ENCODE results near the gene IFNA6.

The IFNA6 gene

DNA sequence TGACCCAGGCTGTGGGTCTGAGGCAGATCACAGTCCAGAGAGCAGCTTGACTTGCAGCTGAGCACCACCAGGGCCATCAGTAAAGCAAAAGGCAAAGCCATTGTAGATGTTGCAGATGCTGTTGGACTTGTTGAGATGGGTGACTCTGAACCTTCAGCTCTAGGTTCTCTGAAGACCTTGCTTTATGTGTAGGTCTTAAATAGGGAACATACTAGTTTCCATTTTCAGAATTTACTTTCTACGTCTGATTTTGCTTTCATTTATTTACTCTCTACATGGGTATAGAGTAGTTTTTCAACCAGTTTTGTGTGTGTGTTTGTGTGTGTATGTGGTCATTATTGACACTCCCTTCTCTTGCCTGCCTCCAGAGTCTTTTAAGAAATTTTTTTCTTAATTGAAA is at the start of gene IFNA6:
Gene IFNA6 (minus strand): TSS at position 101 of the 400 bp plus-strand sequence. CDS start 0 bp downstream, at position 101.
- TF ChIP-seq, protein P1, sequence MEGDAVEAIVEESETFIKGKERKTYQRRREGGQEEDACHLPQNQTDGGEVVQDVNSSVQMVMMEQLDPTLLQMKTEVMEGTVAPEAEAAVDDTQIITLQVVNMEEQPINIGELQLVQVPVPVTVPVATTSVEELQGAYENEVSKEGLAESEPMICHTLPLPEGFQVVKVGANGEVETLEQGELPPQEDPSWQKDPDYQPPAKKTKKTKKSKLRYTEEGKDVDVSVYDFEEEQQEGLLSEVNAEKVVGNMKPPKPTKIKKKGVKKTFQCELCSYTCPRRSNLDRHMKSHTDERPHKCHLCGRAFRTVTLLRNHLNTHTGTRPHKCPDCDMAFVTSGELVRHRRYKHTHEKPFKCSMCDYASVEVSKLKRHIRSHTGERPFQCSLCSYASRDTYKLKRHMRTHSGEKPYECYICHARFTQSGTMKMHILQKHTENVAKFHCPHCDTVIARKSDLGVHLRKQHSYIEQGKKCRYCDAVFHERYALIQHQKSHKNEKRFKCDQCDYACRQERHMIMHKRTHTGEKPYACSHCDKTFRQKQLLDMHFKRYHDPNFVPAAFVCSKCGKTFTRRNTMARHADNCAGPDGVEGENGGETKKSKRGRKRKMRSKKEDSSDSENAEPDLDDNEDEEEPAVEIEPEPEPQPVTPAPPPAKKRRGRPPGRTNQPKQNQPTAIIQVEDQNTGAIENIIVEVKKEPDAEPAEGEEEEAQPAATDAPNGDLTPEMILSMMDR (IDR thresholded peaks at IDR 0.05; ENCODE audit: low read depth, low read length): no peak
- no peak within 1 kb of the TSS for H3K4me3 ChIP-seq (ENCODE audit: low read depth, low read length)

DNA sequence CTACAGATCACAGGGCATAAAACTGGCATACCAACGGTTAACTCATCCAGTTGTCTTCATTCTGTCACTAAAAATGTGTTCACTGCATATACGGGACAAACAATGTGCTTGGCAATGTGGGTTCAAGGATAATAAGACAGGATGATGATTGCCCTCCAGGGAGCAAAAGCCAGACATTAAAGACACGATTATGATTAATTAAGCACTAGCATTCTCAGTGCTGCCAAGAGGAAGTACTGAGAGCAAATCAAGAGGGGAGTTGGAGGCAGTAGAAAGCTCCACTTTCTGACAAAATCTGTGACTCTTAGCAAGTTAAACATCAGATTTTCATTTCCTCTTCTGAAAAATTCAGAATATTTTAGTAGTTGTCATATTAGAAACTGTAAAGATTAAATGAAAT is 49.3 kb upstream of the IFNA6 start:
- TF ChIP-seq, protein P1 (IDR thresholded peaks at IDR 0.05; ENCODE audit: low read depth, low read length): no peak

DNA sequence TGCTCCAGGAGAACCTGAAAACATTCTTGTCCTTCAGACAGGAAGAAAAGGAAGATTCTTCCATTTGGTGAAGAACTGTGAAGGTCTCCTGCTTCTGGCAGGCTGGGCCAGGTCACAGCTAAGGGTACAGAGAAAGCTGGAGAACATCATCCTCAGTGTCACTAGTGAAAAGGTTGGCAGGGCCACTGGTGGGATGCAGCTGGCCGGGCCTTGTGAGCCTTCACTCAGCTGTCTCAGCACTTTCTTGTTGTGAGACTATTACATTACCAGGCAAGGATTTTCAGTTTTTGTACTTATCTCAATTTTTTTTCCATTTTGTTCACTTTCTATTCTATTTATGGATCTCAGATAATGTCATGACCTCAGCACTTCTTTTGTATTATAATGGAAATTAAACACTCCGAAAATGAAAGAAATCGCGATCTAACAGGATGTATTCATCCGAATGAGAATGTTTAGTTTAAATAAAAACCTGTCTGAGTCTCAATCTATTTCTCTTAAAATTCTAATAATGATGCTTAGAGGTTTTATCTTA is 48.3 kb upstream of the IFNA6 start:
- H3K4me3 ChIP-seq (ENCODE audit: low read depth, low read length): no peak overlapping the region
- TF ChIP-seq, protein P1 (IDR thresholded peaks at IDR 0.05; ENCODE audit: low read depth, low read length): no peak

More for the DNA sequence above, 49.3 kb upstream of the IFNA6 start:
- no peak overlapping the region for H3K4me3 ChIP-seq (ENCODE audit: low read depth, low read length)

DNA sequence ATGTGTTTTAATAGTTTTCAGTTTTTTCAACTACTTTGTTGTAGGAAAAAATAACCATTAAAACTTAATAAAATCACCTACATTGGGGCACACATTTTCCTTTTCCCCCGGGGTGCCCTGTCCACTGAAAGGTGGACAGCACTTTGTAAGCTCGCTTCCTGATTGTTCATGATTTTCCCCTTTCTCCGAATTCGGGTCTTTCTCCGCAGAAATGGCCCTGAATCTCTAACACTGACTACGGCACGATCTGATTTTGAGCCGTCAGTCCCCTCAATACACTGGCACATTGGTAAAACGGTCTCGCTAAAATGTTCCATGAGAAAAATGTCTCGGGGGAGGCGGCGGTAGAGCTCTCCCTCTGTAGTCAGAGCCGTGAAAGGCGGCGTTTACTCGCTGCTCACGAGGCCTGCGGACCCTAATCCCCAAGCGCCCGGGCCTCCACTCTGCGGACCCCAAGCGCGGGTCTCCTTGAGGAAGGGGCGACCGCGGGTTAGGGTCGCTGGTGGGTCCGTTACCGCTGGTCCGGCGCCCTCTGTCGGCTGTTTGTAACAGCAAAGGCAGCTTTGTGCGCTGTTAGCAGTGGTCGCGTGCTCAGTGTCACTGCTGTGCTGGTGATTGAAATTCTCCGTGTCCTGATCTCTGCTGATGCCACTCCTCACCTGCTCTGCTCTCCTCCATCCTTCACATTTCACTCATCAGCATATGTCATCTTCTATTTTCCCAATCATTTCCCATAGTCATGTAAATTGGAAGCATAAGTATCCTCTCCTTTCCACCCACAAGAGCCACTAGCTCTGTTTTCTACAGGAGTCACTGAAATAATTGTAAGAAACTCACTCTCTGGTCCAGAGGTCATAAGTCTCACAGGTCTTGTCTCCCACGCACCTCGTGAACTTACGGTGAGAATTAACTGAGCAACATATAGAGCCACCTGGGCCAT is 45.4 kb upstream of the IFNA6 start:
- TF ChIP-seq, protein P1 (IDR thresholded peaks at IDR 0.05; ENCODE audit: low read depth, low read length): peak; percentile 74
- H3K4me3 ChIP-seq (ENCODE audit: low read depth, low read length): peak overlapping the region; percentile 57

DNA sequence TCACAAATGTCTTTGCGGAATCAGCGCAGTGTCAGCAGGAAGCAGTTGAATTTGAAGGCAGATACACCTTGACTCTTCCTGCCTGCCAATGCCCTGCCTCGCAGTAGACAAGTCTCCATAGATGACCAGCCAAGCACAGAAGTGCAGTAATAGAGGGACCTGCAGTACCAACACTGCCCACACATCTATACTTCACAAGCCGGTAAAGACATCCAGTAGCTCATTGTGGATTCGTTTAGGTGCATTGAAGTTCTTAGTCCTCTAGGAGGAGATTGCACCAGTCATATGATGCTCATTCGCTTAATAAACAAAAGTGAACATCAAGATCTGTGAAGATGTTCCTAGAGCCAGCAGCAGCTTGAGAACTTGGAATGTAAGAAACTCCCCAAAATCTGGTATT is 41.6 kb upstream of the IFNA6 start:
- TF ChIP-seq, protein P1 (IDR thresholded peaks at IDR 0.05; ENCODE audit: low read depth, low read length): 0 out of 2 replicates have a peak, but pooled peaks have one; percentile 10
- no peak overlapping the region for H3K4me3 ChIP-seq (ENCODE audit: low read depth, low read length)

DNA sequence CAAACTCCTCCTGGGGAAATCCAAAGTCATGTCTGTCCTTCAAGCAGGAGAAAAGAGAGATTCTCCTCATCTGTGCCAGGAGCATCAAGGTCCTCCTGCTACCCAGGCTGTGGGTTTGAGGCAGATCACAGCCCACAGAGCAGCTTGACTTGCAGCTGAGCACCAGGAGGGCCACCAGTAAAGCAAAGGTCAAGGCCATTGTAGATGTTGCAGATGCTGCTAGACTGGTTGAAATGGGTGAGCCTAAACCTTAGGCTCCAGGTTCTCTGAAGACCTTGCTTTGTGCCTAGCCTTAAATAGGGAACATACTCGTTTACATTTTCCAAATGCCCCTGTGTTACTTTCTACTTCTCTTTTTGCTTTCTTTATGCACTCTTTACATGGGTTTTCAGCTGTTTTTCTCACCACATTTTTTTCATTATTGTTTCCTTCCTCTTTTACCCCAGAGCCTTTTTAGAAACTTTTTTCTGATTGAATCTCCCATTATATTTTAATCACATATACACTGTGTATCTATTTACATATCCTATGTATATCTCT is 34.5 kb upstream of the IFNA6 start, which contains the start of gene IFNA2:
Gene IFNA2 (minus strand): TSS at position 268 of the 540 bp plus-strand sequence. CDS start 69 bp downstream, at position 199.
- TF ChIP-seq, protein P1 (IDR thresholded peaks at IDR 0.05; ENCODE audit: low read depth, low read length): no peak
- no peak within 1 kb of the TSS for H3K4me3 ChIP-seq (ENCODE audit: low read depth, low read length)

Measured in WI38 (cell line).